HepG2 (cell line): Measurements from ENCODE around the gene NCOR2. TPM values are rescaled to one million over a fixed set of nuclear protein-coding genes. Genes with fewer than 3 reads are reported as not detected.

Experiments used
- ATAC-seq: fragments of 200-7000 bp; cut with Tn5 transposase; 3 replicates; pipeline ENCODE4 v1.9.1; 2020; ENCODE audit warnings: mild to moderate bottlenecking, moderate library complexity
- BruUV-seq: library from RNA; stranded (reverse); fragments of 400-500 nt; replicated peaks from 2 replicates; lab custom pipeline; 2021; lab: Mats Ljungman, UMichigan
- CTCF ChIA-PET: fragments of 300-600 bp; formaldehyde crosslinking; extraction: SDS; loops from one replicate; lab custom pipeline; 2021; ENCODE audit warnings: low total read pairs, inconsistent platforms, low intra/inter-chr PET ratio; lab: Yijun Ruan, JAX
- POLR2A ChIA-PET: fragments of 350-600 bp; sonication (Branson Sonifier 250); formaldehyde crosslinking; loops from one replicate; lab custom pipeline; 2020; ENCODE audit warnings: antibody characterized with exemption, inconsistent platforms; lab: Yijun Ruan, JAX
- DNase-seq: peaks from one replicate; pipeline ENCODE4 v3.0.0-alpha.2; 2015; ENCODE audit warnings: low spot score
- FAIRE-seq: peaks from 3 replicates; lab custom pipeline; 2011; peaks lifted over from hg19 to GRCh38; lab: Jason Lieb, UNC
- H2AFZ ChIP-seq: one replicate; pipeline ENCODE4 v1.6.1; 2011; ENCODE audit warnings: low read length, inconsistent platforms
- H3K27ac ChIP-seq: fragments of 300-600 bp; 3 replicates; pipeline ENCODE4 v1.8.0; 2011; ENCODE audit warnings: mixed run types, mild to moderate bottlenecking, mixed read lengths, low read length, inconsistent platforms; ENCODE audit not compliant: insufficient read depth; ENCODE audit errors: extremely low read length
- H3K27me3 ChIP-seq, 2 experiments: fragments of 200-600 bp in 1 of 2; 2 replicates in 1 of 2; 3 replicates in 1 of 2; pipeline versions ENCODE4 v1.6.0 to v1.8.0; 2011; ENCODE audit warnings: low read length in 2 of 2, mild to moderate bottlenecking in 2 of 2, moderate library complexity in 2 of 2, inconsistent platforms in 1 of 2; ENCODE audit not compliant: insufficient read depth in 2 of 2, control insufficient read depth in 1 of 2
- H3K36me3 ChIP-seq, 2 experiments: fragments of 200-600 bp in 1 of 2; replicated peaks in 1 of 2; 2 replicates in 1 of 2; 3 replicates in 1 of 2; pipeline versions ENCODE4 v1.5.1 to v1.8.0; 2011; ENCODE audit warnings: low read length in 2 of 2, inconsistent platforms in 1 of 2; ENCODE audit not compliant: insufficient read depth in 2 of 2, control insufficient read depth in 1 of 2
- H3K4me1 ChIP-seq: 2 replicates; pipeline ENCODE4 v1.5.1; 2012; ENCODE audit warnings: low read length, inconsistent platforms; ENCODE audit not compliant: insufficient read depth
- H3K4me2 ChIP-seq: 2 replicates; pipeline ENCODE4 v1.6.0; 2011; ENCODE audit warnings: low read depth, low read length, inconsistent platforms
- H3K4me3 ChIP-seq, 3 experiments: fragments of 200-600 bp in 1 of 3; sonication (generic), shearing (Covaris generic) in 1 of 3; replicated peaks in 1 of 3; 2 replicates each; pipeline ENCODE4 v1.5.1; 2011 to 2016; ENCODE audit warnings: low read length in 3 of 3, inconsistent platforms in 2 of 3, low read depth in 2 of 3, mild to moderate bottlenecking in 2 of 3, control low read depth in 1 of 3, mixed read lengths in 1 of 3; ENCODE audit not compliant: insufficient read depth in 1 of 3
- H3K79me2 ChIP-seq: one replicate; pipeline ENCODE4 v1.6.1; 2011; ENCODE audit warnings: low read length, inconsistent platforms; ENCODE audit not compliant: insufficient read depth
- H3K9ac ChIP-seq: 2 replicates; pipeline ENCODE4 v1.6.0; 2011; ENCODE audit warnings: mild to moderate bottlenecking, low read depth, low read length, inconsistent platforms; ENCODE audit not compliant: insufficient read depth
- H3K9me3 ChIP-seq: 2 replicates; pipeline ENCODE4 v1.5.1; 2012; ENCODE audit warnings: mild to moderate bottlenecking, low read length
- H4K20me1 ChIP-seq: 2 replicates; pipeline ENCODE4 v1.6.0; 2011; ENCODE audit warnings: inconsistent platforms, mild to moderate bottlenecking, low read length, moderate library complexity; ENCODE audit not compliant: insufficient read depth
- ADNP ChIP-seq: sonication (generic); formaldehyde crosslinking; IDR thresholded peaks from 2 replicates; pipeline ENCODE4 v1.4.0; 2020; ENCODE audit warnings: missing genetic modification reagents
- DDIT3 ChIP-seq: sonication (generic); formaldehyde crosslinking; IDR thresholded peaks from 2 replicates; pipeline ENCODE4 v1.4.0; 2020; ENCODE audit warnings: mild to moderate bottlenecking, missing genetic modification reagents
- MAFK ChIP-seq, 2 experiments: IDR thresholded peaks in 1 of 2; conservative IDR thresholded peaks in 1 of 2; 2 replicates each; pipeline ENCODE4 v1.6.1; 2011; ENCODE audit warnings: improper control_type of control experiment in 2 of 2, low read length in 2 of 2
- ZNF263 ChIP-seq: sonication (generic); formaldehyde crosslinking; IDR thresholded peaks from 2 replicates; pipeline ENCODE4 v1.4.0; 2020; ENCODE audit warnings: missing genetic modification reagents
- ZNF281 ChIP-seq: sonication (generic); formaldehyde crosslinking; IDR thresholded peaks from 2 replicates; pipeline ENCODE4 v1.4.0; 2020; ENCODE audit warnings: missing genetic modification reagents, borderline replicate concordance
- ZNF839 ChIP-seq: sonication (generic); formaldehyde crosslinking; IDR thresholded peaks from 2 replicates; pipeline ENCODE4 v1.4.0; 2020; ENCODE audit warnings: missing genetic modification reagents, mild to moderate bottlenecking, borderline replicate concordance
- WGBS: methylation state at CpG from one replicate; pipeline ENCODE4 v1.1.6; 2017; ENCODE audit warnings: low lambda C conversion rate; 5-methylcytosine and 5-hydroxymethylcytosine counted together
- in situ Hi-C: cut with HindIII; loops from 2 replicates; pipeline ENCODE4 v1.10.0; 2017; ENCODE audit warnings: low pct_unique_long_range_greater_than_20kb; ENCODE audit not compliant: extremely low pct_ligation_motif_present
- intact Hi-C: fragments of 100-400 bp; cut with micrococcal nuclease; formaldehyde crosslinking; loops from one replicate; pipeline ENCODE4 v1.10.0; 2022; ENCODE audit not compliant: unreplicated experiment
- polyA plus RNA-seq, 8 experiments: library from polyadenylated mRNA; depleted of rRNA in 3 of 8; stranded (reverse) in 7 of 8; unstranded in 1 of 8; fragments of >200 nt; fragmentation: Illumina TruSeq in 4 of 8; extraction: Trizol in 4 of 8; gene quantifications; 2 replicates each; pipeline versions ENCODE4 v1.2.1 to v1.2.3, GENCODE V29; 2011 to 2016; ENCODE audit warnings: low read depth in 4 of 8, missing spikeins in 1 of 8, mixed read lengths in 1 of 8; ENCODE audit not compliant: insufficient read depth in 1 of 8
- total RNA-seq, 5 experiments: library from RNA; depleted of rRNA; stranded (reverse); fragments of >200 nt; fragmentation: Illumina TruSeq; extraction: Trizol; gene quantifications; 2 replicates each; pipeline ENCODE4 v1.2.3, GENCODE V29; 2016; ENCODE audit warnings: low read depth in 1 of 5

NCOR2 gene
- total and polyA plus RNA-seq, 2 of the 13 experiments (the other 11 are each of a cell fraction or from before 2014, with no cell fraction given): 4.5 to 5.7 TPM

- Histone ChIP-seq H3K4me3 (peak overlapping the region in 1 of 3 experiments; percentile 63; a peak in 1 of 6 replicates), H3K36me3 (no peaks in the 10 kb centered on the region), H3K27me3 (no peaks in the 10 kb centered on the region), H3K4me2 (0 out of 2 replicates have a peak overlapping the region, but pooled peaks have one; percentile 86), H2AFZ (no peak overlapping the region), H3K27ac (no peak overlapping the region), H4K20me1 (peaks cover 29% of the 10 kb centered on the region; the same call in 1 of the 2 replicates), H3K9ac (no peak overlapping the region), H3K79me2 (peaks cover 21% of the 10 kb centered on the region)
- CTCF ChIA-PET: no interaction called here
- no peak for FAIRE-seq
- ATAC-seq: peak; percentile 3; the same call in 1 of the 3 replicates
- TF ChIP-seq ADNP (no peak), ZNF281 (CRISPR knock-in tag) (no peak), DDIT3 (CRISPR knock-in tag) (no peak), ZNF263 (no peak), ZNF839 (CRISPR knock-in tag) (no peak), MAFK (conservative IDR thresholded peaks at IDR 0.05 in 1 of 2, IDR thresholded peaks at IDR 0.05 in 1 of 2; ENCODE audit: low read length in 2 of 2) (0 out of 4 replicates have a peak, but pooled peaks of 1 of the 2 experiments have one; percentile 6)
- TF ChIP-seq, all 625 proteins: peak for 1
- no peaks in the 10 kb centered on the region for H3K9me3 ChIP-seq
- BruUV-seq: no TSS peak
- intact Hi-C loops: no loop called here
- in situ Hi-C loops: no loop called here
- peaks cover 35% of the 10 kb centered on the region for H3K4me1 ChIP-seq
- 79% methylated on average over 11 of the region's 12 CpGs for WGBS
- DNase-seq: no peak
- POLR2A ChIA-PET: interaction anchor here (2.8 kb wide), 1 partner anchor 19 kb away, joined by 9 read pairs; no protein-coding TSS in a partner anchor
Observed at GRCh38 chr12:124537525-124538193, 29.8 kb downstream of the NCOR2 start.
